HG02938 (cell line): ENCODE results near the gene ZCCHC2.

Experiments used
- ATAC-seq: cut with Tn5 transposase; IDR thresholded peaks from one replicate; pipeline ENCODE4 v1.9.1; 2021; ENCODE audit warnings: mild to moderate bottlenecking, moderate library complexity; ENCODE audit not compliant: unreplicated experiment

The ZCCHC2 gene

GRCh38 chr18:62605685-62606084 lies 82.9 kb downstream of the ZCCHC2 start:
- ATAC-seq, result no peak

- no peak for ATAC-seq
Measured at GRCh38 chr18:62606106-62606505, 83.3 kb downstream of the ZCCHC2 start.

GRCh38 chr18:62607302-62607701 lies 84.5 kb downstream of the ZCCHC2 start:
- ATAC-seq, result no peak

- ATAC-seq, result no peak
Measured at GRCh38 chr18:62607708-62608428, 85.0 kb downstream of the ZCCHC2 start.

GRCh38 chr18:62609764-62610163 lies 86.9 kb downstream of the ZCCHC2 start:
- no peak for ATAC-seq

DNA sequence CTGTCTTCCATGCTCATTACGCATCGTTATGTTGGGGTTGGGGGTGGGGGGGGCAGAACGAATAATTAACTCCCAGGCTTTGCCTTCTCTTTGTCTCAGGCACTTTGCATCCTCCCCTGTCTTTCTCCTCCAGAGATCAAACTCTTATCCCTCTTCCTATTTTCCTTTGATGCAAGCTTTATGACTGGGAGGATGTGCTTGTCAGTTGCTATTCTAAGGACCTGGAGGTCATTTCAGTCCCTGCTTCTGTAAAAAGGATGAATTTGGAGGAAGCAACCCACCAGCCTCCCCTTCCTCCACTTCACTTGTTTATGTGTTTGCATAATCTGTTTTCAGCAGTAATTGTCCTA lies 87.5 kb downstream of the ZCCHC2 start:
- no peak for ATAC-seq

GRCh38 chr18:62610701-62611411 lies 88.0 kb downstream of the ZCCHC2 start:
- no peak for ATAC-seq

GRCh38 chr18:62611453-62612288 lies 88.8 kb downstream of the ZCCHC2 start:
- ATAC-seq, result no peak

- ATAC-seq, result no peak
Measured at GRCh38 chr18:62612289-62612645, 89.4 kb downstream of the ZCCHC2 start.

DNA sequence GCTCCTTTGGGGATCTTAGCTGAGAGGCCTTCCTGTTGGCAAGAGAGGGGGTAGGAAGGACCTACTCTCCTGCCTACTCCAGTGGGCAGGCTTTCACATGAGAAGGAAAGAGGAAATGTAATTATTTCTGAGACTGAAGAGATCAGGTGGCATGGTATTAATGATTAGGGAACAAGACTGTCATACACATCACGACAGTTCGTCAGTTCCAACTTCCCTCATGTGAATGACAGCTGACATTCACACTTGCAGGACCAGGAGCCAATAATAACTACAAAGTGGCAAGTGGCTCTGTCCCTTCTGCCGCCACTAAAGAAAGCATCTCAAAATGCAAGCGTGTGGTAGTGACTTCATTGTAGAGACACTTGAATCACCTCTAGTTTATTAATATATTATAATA lies 90.0 kb downstream of the ZCCHC2 start:
- ATAC-seq, result no peak

- no peak for ATAC-seq
Measured at GRCh38 chr18:62614494-62614893, 91.7 kb downstream of the ZCCHC2 start.

GRCh38 chr18:62616331-62616805 lies 93.5 kb downstream of the ZCCHC2 start:
- no peak for ATAC-seq

DNA sequence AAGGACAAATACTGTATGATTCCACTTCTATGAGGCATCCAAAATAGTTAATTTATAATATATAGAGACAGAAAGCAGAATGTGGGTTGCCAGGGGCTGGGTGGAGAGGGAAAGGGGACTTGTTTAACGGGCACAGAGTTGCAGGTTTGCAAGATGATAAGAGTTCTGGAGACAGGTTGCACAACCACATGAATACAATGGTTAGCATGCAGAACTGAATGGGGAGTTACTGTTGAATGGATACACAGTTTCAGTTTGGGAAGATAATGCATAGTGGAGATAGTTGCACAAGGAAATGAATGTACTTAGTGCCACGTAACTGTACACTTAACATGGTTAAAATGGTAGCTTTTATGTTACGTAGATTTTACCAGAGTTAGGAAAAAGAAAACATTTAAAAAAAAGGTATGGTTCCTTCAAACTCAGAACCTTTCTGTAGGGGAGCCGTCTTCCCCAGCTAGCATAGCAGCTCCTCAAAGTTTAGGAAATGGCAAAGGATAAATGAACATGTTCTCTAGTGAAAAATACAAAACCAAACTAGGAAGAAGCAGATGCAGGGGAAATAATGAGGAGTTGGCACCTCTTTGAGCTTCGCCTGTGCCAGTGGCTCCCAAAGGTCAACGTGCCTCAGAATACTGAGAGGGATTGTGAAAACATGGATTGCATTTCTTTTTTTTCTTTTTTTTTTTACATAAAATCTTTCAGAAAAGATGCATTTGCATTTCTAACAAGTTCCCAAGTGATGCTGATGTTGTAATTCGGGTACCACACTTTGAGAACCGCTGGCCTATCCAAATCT lies 95.2 kb downstream of the ZCCHC2 start:
- no peak for ATAC-seq

DNA sequence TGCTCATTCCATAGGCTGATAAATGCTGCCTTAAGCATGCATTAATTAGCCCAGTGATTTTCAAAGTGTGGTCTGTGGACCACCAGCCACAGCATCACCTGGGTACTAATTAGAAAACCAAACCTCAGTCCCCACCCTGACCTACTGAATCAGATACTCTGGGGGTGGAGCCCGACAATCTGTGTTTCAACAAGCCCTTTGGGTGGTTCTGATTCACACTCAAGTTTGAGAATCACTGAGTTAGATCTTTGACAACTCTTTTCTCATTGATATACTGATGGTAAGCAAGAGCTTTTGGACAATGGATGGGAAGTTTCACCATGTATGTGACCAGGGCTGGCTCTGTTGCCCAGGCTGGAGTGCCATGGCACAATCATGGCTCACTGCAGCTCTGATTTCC lies 95.9 kb downstream of the ZCCHC2 start:
- ATAC-seq, result no peak

GRCh38 chr18:62621546-62621945 lies 98.7 kb downstream of the ZCCHC2 start:
- no peak for ATAC-seq

DNA sequence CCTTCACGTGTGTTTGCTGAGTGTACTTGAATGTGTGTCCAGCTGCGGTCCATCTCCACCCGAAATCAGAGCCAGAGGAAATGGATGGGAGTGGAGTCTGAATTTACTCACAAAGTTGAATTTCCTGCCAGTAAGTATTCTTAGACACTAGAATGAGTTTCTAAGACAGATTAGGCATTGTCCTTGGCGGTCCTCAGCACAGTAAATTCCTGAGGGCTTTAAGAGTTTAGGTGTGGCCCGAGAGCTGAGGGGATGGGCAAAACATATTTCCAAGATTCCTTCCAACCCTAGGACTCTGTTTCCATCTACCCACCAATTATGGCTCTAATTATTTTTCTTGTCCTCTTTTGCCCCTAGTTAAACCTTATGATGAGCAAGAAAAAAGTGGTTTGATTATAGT lies 102.2 kb downstream of the ZCCHC2 start:
- ATAC-seq, result no peak
